ENCODE measurements around the gene TNPO3. TPM values are rescaled to one million over a fixed set of nuclear protein-coding genes. Genes with fewer than 3 reads are reported as not detected.

The TNPO3 gene

Small RNA genes within 50 kb of the gene (small RNA-seq; reads per million reads assigned to genes)
- gene RN7SL306P (ENCODE audit: insufficient read depth): not detected

Data from neuronal stem cell (in vitro differentiated cells).